Esophagus squamous epithelium (tissue), 4 donors: ENCODE results near the gene DHX57.

Source experiments
- POLR2A ChIP-seq, 4 donors: fragments of 450-650 bp; IDR thresholded peaks; one replicate each; pipeline ENCODE4 v1.6.1; 2017; ENCODE audit warnings: antibody characterized with exemption in 4 of 4, mild to moderate bottlenecking in 4 of 4, moderate library complexity in 3 of 4
- TF ChIP-seq, protein P1 (sequence below), 6 experiments: fragments of 450-650 bp in 4 of 6; fragments of 200-600 bp in 2 of 6; sonication (generic) in 2 of 6; IDR thresholded peaks; one replicate each; pipeline ENCODE4 v1.5.1; 2016 to 2019; ENCODE audit warnings: antibody characterized with exemption in 6 of 6, mild to moderate bottlenecking in 4 of 6, moderate library complexity in 4 of 6

DNA sequence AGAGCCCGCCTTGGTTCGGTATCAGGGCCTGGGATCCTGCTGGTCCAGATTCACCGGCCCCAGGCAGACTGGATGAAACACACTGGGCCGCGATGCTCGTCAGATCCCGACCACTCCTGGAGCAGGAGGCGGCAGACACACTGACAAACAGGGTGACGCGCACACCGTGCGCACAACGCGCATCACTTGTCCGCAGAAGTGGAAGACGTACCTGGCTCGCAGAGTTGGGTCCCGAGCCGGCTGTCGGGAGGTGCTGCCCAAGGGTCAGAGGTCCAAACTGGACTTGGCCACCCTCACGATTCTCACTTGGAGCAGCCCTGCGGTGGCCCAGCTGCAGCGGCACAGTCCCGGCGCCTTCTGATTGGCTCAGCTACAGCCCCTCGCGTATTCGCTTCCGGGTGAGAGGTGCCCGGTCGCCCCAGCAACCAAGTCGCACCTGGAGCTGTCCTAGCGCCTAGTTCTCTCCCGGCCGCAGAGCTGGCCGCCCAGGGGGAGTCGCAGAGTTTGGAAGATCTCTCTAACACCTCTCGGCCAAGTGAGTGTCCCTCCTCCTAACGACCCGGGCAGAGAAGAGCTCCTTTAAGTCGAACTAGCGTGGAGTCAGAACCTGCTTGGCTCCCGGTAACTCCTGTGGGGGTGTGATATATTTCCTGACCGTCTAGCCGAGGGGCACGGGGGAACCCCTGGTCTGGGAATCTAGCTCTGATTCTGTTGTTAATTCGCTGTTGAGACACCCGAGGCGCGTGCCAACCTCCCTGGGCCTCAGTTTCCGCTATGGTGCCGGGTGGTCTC, at the start of gene DHX57, which contains the start of gene MORN2:
- TF ChIP-seq, protein P1, sequence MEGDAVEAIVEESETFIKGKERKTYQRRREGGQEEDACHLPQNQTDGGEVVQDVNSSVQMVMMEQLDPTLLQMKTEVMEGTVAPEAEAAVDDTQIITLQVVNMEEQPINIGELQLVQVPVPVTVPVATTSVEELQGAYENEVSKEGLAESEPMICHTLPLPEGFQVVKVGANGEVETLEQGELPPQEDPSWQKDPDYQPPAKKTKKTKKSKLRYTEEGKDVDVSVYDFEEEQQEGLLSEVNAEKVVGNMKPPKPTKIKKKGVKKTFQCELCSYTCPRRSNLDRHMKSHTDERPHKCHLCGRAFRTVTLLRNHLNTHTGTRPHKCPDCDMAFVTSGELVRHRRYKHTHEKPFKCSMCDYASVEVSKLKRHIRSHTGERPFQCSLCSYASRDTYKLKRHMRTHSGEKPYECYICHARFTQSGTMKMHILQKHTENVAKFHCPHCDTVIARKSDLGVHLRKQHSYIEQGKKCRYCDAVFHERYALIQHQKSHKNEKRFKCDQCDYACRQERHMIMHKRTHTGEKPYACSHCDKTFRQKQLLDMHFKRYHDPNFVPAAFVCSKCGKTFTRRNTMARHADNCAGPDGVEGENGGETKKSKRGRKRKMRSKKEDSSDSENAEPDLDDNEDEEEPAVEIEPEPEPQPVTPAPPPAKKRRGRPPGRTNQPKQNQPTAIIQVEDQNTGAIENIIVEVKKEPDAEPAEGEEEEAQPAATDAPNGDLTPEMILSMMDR (IDR thresholded peaks at IDR 0.05), result no peak
- TF ChIP-seq POLR2A (IDR thresholded peaks at IDR 0.05), result no peak
